ENCODE measurements around the gene PRADC1. TPM values are rescaled to one million over a fixed set of nuclear protein-coding genes. Genes with fewer than 3 reads are reported as not detected.

The PRADC1 gene
- total RNA-seq, 4 donors from 2014 or later: 69.4 to 132 (median 104) TPM

DNA sequence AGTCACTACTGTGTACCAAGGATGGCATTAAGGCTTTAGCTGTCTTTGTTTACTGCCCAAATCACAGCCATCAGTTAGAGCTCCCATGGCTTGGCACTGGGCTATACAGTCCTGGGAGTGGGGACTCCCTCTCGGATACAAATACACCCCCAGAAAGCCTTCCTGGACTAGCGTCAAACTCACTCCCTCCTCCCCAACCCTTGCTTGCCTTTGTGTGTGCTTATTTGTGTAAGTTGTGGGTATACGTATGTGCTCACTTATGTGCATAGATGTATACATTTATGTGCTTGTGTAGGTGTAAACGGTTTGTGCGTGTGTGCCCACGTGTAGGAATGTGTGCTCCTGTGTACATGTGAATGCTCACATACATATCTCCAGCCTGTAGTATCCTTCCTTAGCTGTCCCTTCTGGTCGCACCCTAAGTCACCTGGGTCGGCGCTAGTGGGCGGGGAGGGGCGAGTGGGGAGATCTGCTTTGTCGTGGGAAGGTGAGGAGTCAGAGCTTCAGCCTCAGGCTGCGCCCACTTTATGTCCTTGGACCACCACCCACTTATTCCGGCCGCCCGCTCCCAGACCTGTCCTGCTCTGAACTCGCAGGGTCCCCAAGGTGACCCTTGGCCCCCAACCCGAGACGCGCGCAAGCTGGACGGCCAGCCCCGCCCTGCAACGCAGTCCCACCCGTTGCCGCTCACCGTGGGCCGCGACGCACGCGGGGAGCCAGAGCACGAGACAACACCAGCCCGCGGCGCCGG, 461 bp downstream of the PRADC1 start:
- H3K4me3 ChIP-seq: peak overlapping the region; percentile 67 to 100 (median 95)
- no peaks in the 10 kb centered on the region for H3K27me3 ChIP-seq
- no peak for TF ChIP-seq POLR2A (IDR thresholded peaks at IDR 0.05)
- TF ChIP-seq, protein P1, sequence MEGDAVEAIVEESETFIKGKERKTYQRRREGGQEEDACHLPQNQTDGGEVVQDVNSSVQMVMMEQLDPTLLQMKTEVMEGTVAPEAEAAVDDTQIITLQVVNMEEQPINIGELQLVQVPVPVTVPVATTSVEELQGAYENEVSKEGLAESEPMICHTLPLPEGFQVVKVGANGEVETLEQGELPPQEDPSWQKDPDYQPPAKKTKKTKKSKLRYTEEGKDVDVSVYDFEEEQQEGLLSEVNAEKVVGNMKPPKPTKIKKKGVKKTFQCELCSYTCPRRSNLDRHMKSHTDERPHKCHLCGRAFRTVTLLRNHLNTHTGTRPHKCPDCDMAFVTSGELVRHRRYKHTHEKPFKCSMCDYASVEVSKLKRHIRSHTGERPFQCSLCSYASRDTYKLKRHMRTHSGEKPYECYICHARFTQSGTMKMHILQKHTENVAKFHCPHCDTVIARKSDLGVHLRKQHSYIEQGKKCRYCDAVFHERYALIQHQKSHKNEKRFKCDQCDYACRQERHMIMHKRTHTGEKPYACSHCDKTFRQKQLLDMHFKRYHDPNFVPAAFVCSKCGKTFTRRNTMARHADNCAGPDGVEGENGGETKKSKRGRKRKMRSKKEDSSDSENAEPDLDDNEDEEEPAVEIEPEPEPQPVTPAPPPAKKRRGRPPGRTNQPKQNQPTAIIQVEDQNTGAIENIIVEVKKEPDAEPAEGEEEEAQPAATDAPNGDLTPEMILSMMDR (IDR thresholded peaks at IDR 0.05 in 4 of 5, conservative IDR thresholded peaks at IDR 0.05 in 1 of 5): no peak
- no peaks in the 10 kb centered on the region for H3K9me3 ChIP-seq
- in situ Hi-C loops (cut with MboI; ENCODE audit: low sequenced_read_pairs in 4 of 4) (loop anchor here in 3 of 4 donors (25.0 kb wide), 3 partner anchors 155 to 1305 kb away; partner anchors contain the start of genes TPRKB (in 3 of the 3), ALMS1 (in 1 of the 3), AUP1 (in 1 of the 3) and DQX1 (in 1 of the 3)), intact Hi-C loops (cut with DNase I; ENCODE audit: low total_unique reads) (loop anchor here (5.0 to 10.0 kb wide), 3 partner anchors 120 to 1222 kb away; partner anchors contain the start of genes INO80B, RAB11FIP5, SFXN5 and WBP1)
- peak; percentile 8 to 19 for ATAC-seq
- H3K4me1 ChIP-seq: peaks cover 12 to 28% of the 10 kb centered on the region in 2 donors
- peak in 1 of 2 donors; percentile 44 for DNase-seq
- peak overlapping the region; percentile 82 to 100 (median 93) for H3K27ac ChIP-seq
- H3K36me3 ChIP-seq: peaks cover 0 to 27% of the 10 kb centered on the region in 2 donors

DNA sequence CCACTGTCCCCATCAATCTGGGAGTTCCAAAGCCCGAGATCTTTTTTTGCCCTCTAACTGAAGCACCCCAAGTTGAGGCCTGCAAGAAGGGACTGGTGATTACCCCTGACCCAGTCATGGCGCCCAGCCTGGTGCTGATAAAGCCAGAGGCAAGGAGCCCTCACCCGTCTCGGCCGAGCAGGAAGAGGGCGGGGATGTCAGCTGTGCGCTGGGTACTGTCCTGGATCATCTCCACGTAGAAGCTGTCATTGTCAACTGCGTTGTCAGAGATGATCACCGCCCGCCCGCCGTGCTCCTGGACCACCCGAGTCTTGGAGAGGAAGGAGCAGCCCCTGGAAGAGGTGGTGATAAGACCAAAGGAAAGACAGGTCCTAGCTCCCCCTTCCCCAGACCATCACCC, 4.4 kb downstream of the PRADC1 start:
- DNase-seq: no peak
- no peak overlapping the region for H3K27ac ChIP-seq
- no peak for ATAC-seq
- no peak overlapping the region for H3K4me3 ChIP-seq
- peaks cover 0 to 63% of the 10 kb centered on the region in 2 donors for H3K36me3 ChIP-seq
- no peak for TF ChIP-seq POLR2A (IDR thresholded peaks at IDR 0.05)
- H3K4me1 ChIP-seq: peaks cover 0 to 5% of the 10 kb centered on the region in 2 donors
- no peaks in the 10 kb centered on the region for H3K9me3 ChIP-seq
- intact Hi-C loops (cut with DNase I; ENCODE audit: low total_unique reads) (no loop called here), in situ Hi-C loops (cut with MboI; ENCODE audit: low sequenced_read_pairs in 4 of 4) (loop anchor here in 3 of 4 donors (25.0 kb wide), 3 partner anchors 159 to 1309 kb away; partner anchors contain the start of genes TPRKB (in 3 of the 3), ALMS1 (in 1 of the 3), AUP1 (in 1 of the 3) and DQX1 (in 1 of the 3))
- H3K27me3 ChIP-seq: no peaks in the 10 kb centered on the region

DNA sequence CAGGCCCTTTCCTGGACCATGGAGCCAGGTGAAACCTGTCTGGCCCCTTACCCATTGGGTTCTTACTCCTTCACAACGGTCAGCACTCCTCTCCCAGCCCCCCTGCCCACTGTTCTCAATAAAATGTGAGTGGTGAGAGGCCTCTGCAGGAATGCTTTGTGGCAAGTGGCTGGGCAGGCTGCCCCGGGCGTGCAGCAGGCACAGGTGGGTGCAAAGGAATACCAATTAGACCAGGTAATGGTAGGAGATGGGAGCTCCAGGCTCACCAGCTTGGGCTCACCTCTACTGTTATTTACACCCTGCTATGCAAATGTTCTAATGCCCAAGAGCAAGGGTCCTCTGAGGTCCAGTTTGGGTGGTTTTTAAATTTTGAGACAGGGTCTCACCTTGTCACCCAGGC, 6.0 kb downstream of the PRADC1 start:
- in situ Hi-C loops (cut with MboI; ENCODE audit: low sequenced_read_pairs in 4 of 4) (loop anchor here in 3 of 4 donors (25.0 kb wide), 3 partner anchors 160 to 1310 kb away; partner anchors contain the start of genes TPRKB (in 3 of the 3), ALMS1 (in 1 of the 3), AUP1 (in 1 of the 3) and DQX1 (in 1 of the 3)), intact Hi-C loops (cut with DNase I; ENCODE audit: low total_unique reads) (no loop called here)
- Histone ChIP-seq H3K27ac (no peak overlapping the region), H3K9me3 (no peaks in the 10 kb centered on the region), H3K4me1 (no peaks in the 10 kb centered on the region), H3K27me3 (no peaks in the 10 kb centered on the region), H3K36me3 (peaks cover 0 to 77% of the 10 kb centered on the region in 2 donors), H3K4me3 (no peak overlapping the region)
- no peak for TF ChIP-seq POLR2A (IDR thresholded peaks at IDR 0.05)
- TF ChIP-seq, protein P1 (IDR thresholded peaks at IDR 0.05 in 4 of 5, conservative IDR thresholded peaks at IDR 0.05 in 1 of 5): no peak
- ATAC-seq (no peak), DNase-seq (no peak)

DNA sequence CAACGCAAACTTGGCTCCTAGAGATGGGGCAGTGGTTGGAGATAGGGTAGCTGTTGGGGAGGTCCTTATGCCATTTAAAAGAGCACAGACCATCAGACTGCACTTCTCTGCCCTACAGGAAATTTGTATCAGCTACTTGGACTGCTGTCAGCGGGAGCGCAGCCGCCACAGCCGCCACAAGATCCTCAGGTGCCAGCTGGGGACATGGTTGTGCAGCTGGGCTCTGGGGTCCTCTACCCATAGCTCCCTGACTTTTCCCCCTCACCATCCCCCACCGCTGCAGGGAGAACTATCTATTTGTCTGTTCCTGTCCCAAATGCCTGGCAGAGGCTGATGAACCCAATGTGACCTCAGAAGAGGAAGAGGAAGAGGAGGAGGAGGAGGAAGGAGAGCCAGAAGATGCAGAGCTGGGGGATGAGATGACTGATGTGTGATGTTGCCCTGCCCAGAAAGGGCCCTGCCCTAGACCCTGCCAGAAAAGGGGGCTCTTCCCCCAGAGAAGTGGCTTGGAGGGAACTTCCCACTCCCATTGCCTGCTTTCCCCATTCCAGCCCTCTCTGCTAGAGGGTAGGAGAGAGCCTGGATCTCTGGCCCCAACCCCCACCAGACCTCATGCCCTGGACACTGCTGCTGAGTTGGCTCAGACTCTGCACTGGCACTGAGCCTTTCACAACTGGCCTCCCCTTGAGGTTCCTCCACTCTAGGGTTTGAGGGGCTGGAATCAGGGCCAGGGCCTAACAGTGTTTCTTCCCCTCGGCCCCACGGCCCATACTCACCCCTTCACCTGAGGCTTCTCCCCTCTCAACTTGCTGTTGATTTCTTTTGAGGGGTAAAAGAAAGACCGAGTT, 7.3 kb downstream of the PRADC1 start:
- intact Hi-C loops (cut with DNase I; ENCODE audit: low total_unique reads): no loop called here
- ATAC-seq: no peak
- H3K27me3 ChIP-seq: no peaks in the 10 kb centered on the region
- in situ Hi-C loops (cut with MboI; ENCODE audit: low sequenced_read_pairs in 4 of 4): loop anchor here in 3 of 4 donors (25.0 kb wide), 3 partner anchors 162 to 1312 kb away; partner anchors contain the start of genes TPRKB (in 3 of the 3), ALMS1 (in 1 of the 3), AUP1 (in 1 of the 3) and DQX1 (in 1 of the 3)
- H3K27ac ChIP-seq: no peak overlapping the region
- no peaks in the 10 kb centered on the region for H3K9me3 ChIP-seq
- no peak for DNase-seq
- TF ChIP-seq POLR2A (IDR thresholded peaks at IDR 0.05): no peak
- TF ChIP-seq, protein P1 (IDR thresholded peaks at IDR 0.05 in 4 of 5, conservative IDR thresholded peaks at IDR 0.05 in 1 of 5): no peak
- no peaks in the 10 kb centered on the region for H3K4me1 ChIP-seq
- H3K36me3 ChIP-seq: peaks cover 0 to 89% of the 10 kb centered on the region in 2 donors
- H3K4me3 ChIP-seq: no peak overlapping the region
